ENCODE results near the gene EDN1. TPM values are rescaled to one million over a fixed set of nuclear protein-coding genes. Genes with fewer than 3 reads are reported as not detected.

Gene EDN1
- polyA plus RNA-seq, 1 donor (not counting 4 experiments of a cell fraction or from before 2014, with no cell fraction given): 17.2 TPM

- no peaks in the 10 kb centered on the region for H3K27me3 ChIP-seq (ENCODE audit: control insufficient read depth, extremely low read depth, insufficient read depth, low read length)
- peak overlapping the region in 2 of 3 experiments; percentile 97 to 99 for H3K4me3 ChIP-seq (ENCODE audit: control insufficient read depth in 2 of 3, extremely low read depth in 1 of 3, insufficient read depth in 2 of 3, low read depth in 1 of 3, low read length in 3 of 3)
- peak overlapping the region; percentile 87 for H3K9ac ChIP-seq (ENCODE audit: control insufficient read depth, extremely low read depth, insufficient read depth, low read length)
- H4K20me1 ChIP-seq (ENCODE audit: control insufficient read depth, extremely low read depth, insufficient read depth, low read length): no peaks in the 10 kb centered on the region
- peak overlapping the region; percentile 95 for H3K4me2 ChIP-seq (ENCODE audit: control insufficient read depth, extremely low read depth, insufficient read depth, low read depth, low read length)
- dilution Hi-C loops (cut with MboI; ENCODE audit: extremely low pct_ligation_motif_present, low sequenced_read_pairs): no loop called here
- peaks cover 9 to 33% of the 10 kb centered on the region in 2 experiments for H3K36me3 ChIP-seq (ENCODE audit: control insufficient read depth in 2 of 2, extremely low read depth in 1 of 2, insufficient read depth in 2 of 2, low read length in 2 of 2)
- no peaks in the 10 kb centered on the region for H3K9me3 ChIP-seq (ENCODE audit: control insufficient read depth, low read depth, low read length)
- TF ChIP-seq CTCF (optimal IDR thresholded peaks at IDR 0.05 in 1 of 3, IDR thresholded peaks at IDR 0.05 in 1 of 3, conservative IDR thresholded peaks at IDR 0.05 in 1 of 3; ENCODE audit: extremely low read depth in 1 of 3, insufficient read depth in 2 of 3, low read length in 3 of 3) (no peak), EZH2 (IDR thresholded peaks at IDR 0.05; ENCODE audit: low read length) (no peak)
- DNase-seq (ENCODE audit: low read depth, low spot score) (no peak), FAIRE-seq (no peak)
- H3K4me1 ChIP-seq (ENCODE audit: control insufficient read depth, extremely low read depth, insufficient read depth, low read length): peaks cover 62% of the 10 kb centered on the region
- peak overlapping the region; percentile 40 for H3K27ac ChIP-seq (ENCODE audit: control insufficient read depth, insufficient read depth, low read length)
- no peaks in the 10 kb centered on the region for H3K9me1 ChIP-seq (ENCODE audit: control insufficient read depth, extremely low read depth, insufficient read depth, low read length)
- H2AFZ ChIP-seq (ENCODE audit: control insufficient read depth, low read length): no peak overlapping the region
- peaks cover 20% of the 10 kb centered on the region for H3K79me2 ChIP-seq (ENCODE audit: control insufficient read depth, insufficient read depth, low read length)
Observed at GRCh38 chr6:12293235-12293930, 3.2 kb downstream of the EDN1 start.

GRCh38 chr6:12293931-12294807 is 4.0 kb downstream of the EDN1 start:
- FAIRE-seq: peak; percentile 26
- Histone ChIP-seq H2AFZ (ENCODE audit: control insufficient read depth, low read length) (no peak overlapping the region), H3K36me3 (ENCODE audit: control insufficient read depth in 2 of 2, extremely low read depth in 1 of 2, insufficient read depth in 2 of 2, low read length in 2 of 2) (peaks cover 9 to 37% of the 10 kb centered on the region in 2 experiments), H3K9ac (ENCODE audit: control insufficient read depth, extremely low read depth, insufficient read depth, low read length) (no peak overlapping the region), H3K79me2 (ENCODE audit: control insufficient read depth, insufficient read depth, low read length) (peaks cover 20% of the 10 kb centered on the region), H3K9me1 (ENCODE audit: control insufficient read depth, extremely low read depth, insufficient read depth, low read length) (no peaks in the 10 kb centered on the region), H3K4me2 (ENCODE audit: control insufficient read depth, extremely low read depth, insufficient read depth, low read depth, low read length) (peak overlapping the region; percentile 6), H3K27ac (ENCODE audit: control insufficient read depth, insufficient read depth, low read length) (no peak overlapping the region), H4K20me1 (ENCODE audit: control insufficient read depth, extremely low read depth, insufficient read depth, low read length) (no peaks in the 10 kb centered on the region), H3K27me3 (ENCODE audit: control insufficient read depth, extremely low read depth, insufficient read depth, low read length) (no peaks in the 10 kb centered on the region), H3K4me3 (ENCODE audit: control insufficient read depth in 2 of 3, extremely low read depth in 1 of 3, insufficient read depth in 2 of 3, low read depth in 1 of 3, low read length in 3 of 3) (no peak overlapping the region), H3K9me3 (ENCODE audit: control insufficient read depth, low read depth, low read length) (no peaks in the 10 kb centered on the region), H3K4me1 (ENCODE audit: control insufficient read depth, extremely low read depth, insufficient read depth, low read length) (peaks cover 55% of the 10 kb centered on the region)
- dilution Hi-C loops (cut with MboI; ENCODE audit: extremely low pct_ligation_motif_present, low sequenced_read_pairs): no loop called here
- TF ChIP-seq EZH2 (IDR thresholded peaks at IDR 0.05; ENCODE audit: low read length) (no peak), CTCF (optimal IDR thresholded peaks at IDR 0.05 in 1 of 3, IDR thresholded peaks at IDR 0.05 in 1 of 3, conservative IDR thresholded peaks at IDR 0.05 in 1 of 3; ENCODE audit: extremely low read depth in 1 of 3, insufficient read depth in 2 of 3, low read length in 3 of 3) (no peak)
- no peak for DNase-seq (ENCODE audit: low read depth, low spot score)
